Mucosa of descending colon (tissue), 3 donors: ENCODE results near the gene ZNF594. TPM values are rescaled to one million over a fixed set of nuclear protein-coding genes. Genes with fewer than 3 reads are reported as not detected.
"Not testable (repeated sequence)": the region's sequence is repeated elsewhere in the genome, so short reads cannot be mapped to it uniquely, and the experiment has no call there.

Source experiments
- ATAC-seq: fragments of 200-7000 bp; cut with Tn5 transposase; one replicate; pipeline ENCODE4 v1.9.1; 2020; ENCODE audit warnings: mild to moderate bottlenecking, moderate library complexity
- DNase-seq, 3 donors: peaks; one replicate each; pipeline ENCODE4 v3.0.0-alpha.2; 2020
- H3K36me3 ChIP-seq: fragments of 200-600 bp; one replicate; pipeline ENCODE4 v1.8.0; 2021; ENCODE audit warnings: low read depth, mild to moderate bottlenecking
- H3K4me1 ChIP-seq: fragments of 200-600 bp; one replicate; pipeline ENCODE4 v1.8.0; 2021; ENCODE audit warnings: low read depth, mild to moderate bottlenecking
- H3K4me3 ChIP-seq: fragments of 200-600 bp; one replicate; pipeline ENCODE4 v1.8.0; 2021; ENCODE audit warnings: mild to moderate bottlenecking
- H3K9me3 ChIP-seq: fragments of 200-600 bp; one replicate; pipeline ENCODE4 v1.8.0; 2021; ENCODE audit warnings: mild to moderate bottlenecking
- intact Hi-C, 2 donors: fragments of 100-400 bp; cut with DNase I in 1 of 2; cut with micrococcal nuclease in 1 of 2; formaldehyde crosslinking; loops; one replicate each; pipeline versions ENCODE4 v1.11.0 to v1.11.1; 2022; cut with DNase I, micrococcal nuclease
- long read RNA-seq, 2 donors: library from polyadenylated mRNA; unstranded; transcript quantifications; one replicate each; pipeline ENCODE4 v2.0.0, GENCODE V29; 2019 to 2021
- total RNA-seq, 3 donors: library from RNA; stranded (reverse); fragmentation: NEBNext Ultra II Directional in 2 of 3; extraction: Animal tissue kit (Norgen Biotek cat#: 25700) in 2 of 3; gene quantifications; one replicate each; pipeline versions ENCODE4 v1.2.1 to v1.2.4, GENCODE V29; 2021 to 2023
- TF ChIP-seq, protein P1 (sequence below): fragments of 200-600 bp; IDR thresholded peaks from one replicate; pipeline ENCODE4 v1.8.0; 2022; ENCODE audit warnings: antibody characterized with exemption, mild to moderate bottlenecking
- donor health status: DM: no; HTN: no; CAD: no; lungs with moderate emphysema.
- donor health status: DM: no; HTN: no; CAD: no.
- donor health status: DM: no; HTN: yes; CAD: no.

ZNF594 gene
- 10 to 100 TPM in 1 of 3 donors, 1 to 10 TPM in 2; 4.7 to 10.9 (median 6.5) TPM for total RNA-seq
- long read RNA-seq, donor 1, partial matches to known transcripts, result 0 of 5 reads
- long read RNA-seq, donor 1, other reads (novel, unspliced or antisense), result 3 of 5 reads
- long read RNA-seq, donor 2, result 0 reads

DNA sequence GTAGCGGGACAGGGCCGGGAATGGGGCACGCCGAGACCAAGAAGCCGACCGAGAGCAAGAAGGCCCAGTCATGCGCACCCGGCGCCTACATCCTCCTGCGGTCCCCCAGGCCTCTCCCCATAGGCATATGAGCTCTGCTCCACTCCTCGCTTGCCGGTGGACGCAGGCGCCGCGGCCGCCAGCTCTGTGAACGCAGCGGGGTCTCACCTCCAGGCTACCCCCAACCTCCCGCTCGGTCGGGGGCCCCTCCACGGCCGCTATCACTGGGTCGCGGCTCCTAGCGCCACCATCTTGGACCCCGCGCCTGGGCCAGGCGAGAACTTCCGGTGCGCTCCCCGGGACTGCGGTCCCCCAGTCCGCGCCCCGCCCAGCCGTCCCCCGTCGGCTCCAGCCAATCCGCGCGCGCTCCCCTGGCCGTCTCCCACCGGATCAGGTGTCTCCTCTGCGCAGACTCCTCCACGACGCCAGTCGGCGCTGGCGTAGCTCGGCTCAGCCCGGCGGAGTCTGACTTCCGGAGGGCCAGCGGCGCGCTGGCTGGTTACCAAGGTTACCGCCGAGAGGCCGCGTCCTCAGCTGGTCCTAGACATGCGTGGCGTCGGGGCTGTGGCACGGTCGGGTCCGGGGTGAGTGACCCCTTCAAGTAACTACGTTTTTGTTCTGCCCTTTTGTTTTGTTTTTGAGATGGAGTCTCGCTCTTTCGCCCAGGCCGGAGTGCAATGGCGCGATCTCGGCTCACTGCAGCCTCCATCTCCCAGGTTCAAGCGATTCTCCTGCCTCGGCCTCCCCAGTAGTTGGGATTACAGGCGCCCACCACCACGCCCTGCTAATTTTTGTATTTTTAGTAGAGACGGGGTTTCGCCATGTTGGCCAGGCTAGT, at the start of gene ZNF594:
TSS of gene ZNF594 (minus strand) at position 328 of the 877 bp plus-strand sequence. CDS start 7,612 bp downstream, outside the sequence.
- DNase-seq, result peak; percentile 95 to 98 (median 97)
- peaks cover 25% of the 10 kb centered on the region for H3K9me3 ChIP-seq
- peaks cover 5% of the 10 kb centered on the region for H3K4me1 ChIP-seq
- H3K36me3 ChIP-seq, result no peaks in the 10 kb centered on the region
- intact Hi-C loops, result no loop called here
- peak; percentile 100 for ATAC-seq
- TF ChIP-seq, protein P1, sequence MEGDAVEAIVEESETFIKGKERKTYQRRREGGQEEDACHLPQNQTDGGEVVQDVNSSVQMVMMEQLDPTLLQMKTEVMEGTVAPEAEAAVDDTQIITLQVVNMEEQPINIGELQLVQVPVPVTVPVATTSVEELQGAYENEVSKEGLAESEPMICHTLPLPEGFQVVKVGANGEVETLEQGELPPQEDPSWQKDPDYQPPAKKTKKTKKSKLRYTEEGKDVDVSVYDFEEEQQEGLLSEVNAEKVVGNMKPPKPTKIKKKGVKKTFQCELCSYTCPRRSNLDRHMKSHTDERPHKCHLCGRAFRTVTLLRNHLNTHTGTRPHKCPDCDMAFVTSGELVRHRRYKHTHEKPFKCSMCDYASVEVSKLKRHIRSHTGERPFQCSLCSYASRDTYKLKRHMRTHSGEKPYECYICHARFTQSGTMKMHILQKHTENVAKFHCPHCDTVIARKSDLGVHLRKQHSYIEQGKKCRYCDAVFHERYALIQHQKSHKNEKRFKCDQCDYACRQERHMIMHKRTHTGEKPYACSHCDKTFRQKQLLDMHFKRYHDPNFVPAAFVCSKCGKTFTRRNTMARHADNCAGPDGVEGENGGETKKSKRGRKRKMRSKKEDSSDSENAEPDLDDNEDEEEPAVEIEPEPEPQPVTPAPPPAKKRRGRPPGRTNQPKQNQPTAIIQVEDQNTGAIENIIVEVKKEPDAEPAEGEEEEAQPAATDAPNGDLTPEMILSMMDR, result peak; percentile 78
- peak within 1 kb of the TSS; percentile 48 for H3K4me3 ChIP-seq

DNA sequence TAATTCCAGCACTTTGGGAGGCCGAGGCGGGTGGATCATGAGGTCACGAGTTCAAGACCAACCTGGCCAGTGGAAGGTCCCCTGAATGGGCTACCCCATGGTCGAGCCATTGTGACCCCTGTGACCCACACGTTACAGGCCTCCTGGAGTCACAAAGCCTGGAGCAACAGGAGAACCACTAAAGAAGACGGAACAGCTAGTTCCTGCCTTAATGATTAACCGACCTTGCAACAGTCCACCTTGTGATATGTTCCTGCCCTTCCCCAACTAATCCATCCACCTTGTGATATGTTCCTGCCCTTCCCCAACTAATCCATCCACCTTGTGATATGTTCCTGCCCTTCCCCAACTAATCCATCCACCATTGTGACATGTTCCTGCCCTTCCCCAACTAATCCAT, 48.1 kb upstream of the ZNF594 start:
- ATAC-seq, intact Hi-C loops, H3K36me3 ChIP-seq, DNase-seq, H3K4me3 ChIP-seq, H3K9me3 ChIP-seq: not testable (repeated sequence)
- peaks cover 14% of the 10 kb centered on the region for H3K4me1 ChIP-seq

GRCh38 chr17:5238333-5238732, 46.7 kb upstream of the ZNF594 start:
- peaks cover 14% of the 10 kb centered on the region for H3K4me1 ChIP-seq
- intact Hi-C loops, result no loop called here

GRCh38 chr17:5237541-5238016, 45.9 kb upstream of the ZNF594 start:
- TF ChIP-seq, protein P1, result peak; percentile 39
- ATAC-seq (peak; percentile 73), DNase-seq (peak in 2 of 3 donors; percentile 41 to 82)
- H3K36me3 ChIP-seq, result no peaks in the 10 kb centered on the region
- no peaks in the 10 kb centered on the region for H3K9me3 ChIP-seq
- H3K4me1 ChIP-seq, result peaks cover 12% of the 10 kb centered on the region
- no peak overlapping the region for H3K4me3 ChIP-seq
- intact Hi-C loops, result no loop called here

More at GRCh38 chr17:5238333-5238732, 46.7 kb upstream of the ZNF594 start:
- DNase-seq, result no peak
- no peaks in the 10 kb centered on the region for H3K36me3 ChIP-seq
- TF ChIP-seq, protein P1, result no peak
- no peaks in the 10 kb centered on the region for H3K9me3 ChIP-seq
- ATAC-seq, result no peak
- no peak overlapping the region for H3K4me3 ChIP-seq

GRCh38 chr17:5236938-5237540, 45.4 kb upstream of the ZNF594 start:
- Histone ChIP-seq H3K36me3 (no peaks in the 10 kb centered on the region), H3K4me1 (peaks cover 9% of the 10 kb centered on the region), H3K9me3 (no peaks in the 10 kb centered on the region), H3K4me3 (no peak overlapping the region)
- no peak for DNase-seq
- intact Hi-C loops, result no loop called here
- ATAC-seq, result no peak
- TF ChIP-seq, protein P1, result no peak
